HepG2 (cell line): ENCODE results near the gene ABCB9. TPM values are rescaled to one million over a fixed set of nuclear protein-coding genes. Genes with fewer than 3 reads are reported as not detected.

ENCODE experiments used
- BCL3 ChIP-seq: sonication (generic); formaldehyde crosslinking; IDR thresholded peaks from 2 replicates; pipeline ENCODE4 v1.5.1; 2020; ENCODE audit warnings: mild to moderate bottlenecking, missing genetic modification reagents, moderate library complexity
- DNMT3B ChIP-seq: conservative IDR thresholded peaks from 2 replicates; pipeline ENCODE4 v1.6.1; 2016; ENCODE audit warnings: missing biosample characterization, control low read depth
- EED ChIP-seq: sonication (generic); formaldehyde crosslinking; IDR thresholded peaks from 2 replicates; pipeline ENCODE4 v1.5.0; 2020; ENCODE audit warnings: mild to moderate bottlenecking, missing genetic modification reagents
- KDM5A ChIP-seq: fragments of 200-600 bp; sonication (generic); IDR thresholded peaks from 2 replicates; pipeline ENCODE4 v1.7.0; 2018; ENCODE audit warnings: antibody characterized with exemption, mild to moderate bottlenecking, low read length, borderline replicate concordance
- MIER2 ChIP-seq: IDR thresholded peaks from 2 replicates; pipeline ENCODE4 v1.6.1; 2016; ENCODE audit warnings: missing biosample characterization, missing genetic modification reagents
- MTA3 ChIP-seq: sonication (generic); formaldehyde crosslinking; IDR thresholded peaks from 2 replicates; pipeline ENCODE4 v1.4.0; 2020; ENCODE audit warnings: missing genetic modification reagents
- NFKBIZ ChIP-seq: IDR thresholded peaks from 2 replicates; pipeline ENCODE4 v1.6.1; 2018; ENCODE audit warnings: missing genetic modification reagents, missing compliant biosample characterization
- NONO ChIP-seq, 2 experiments: fragments of 450-650 bp in 1 of 2; sonication (generic) in 1 of 2; formaldehyde crosslinking in 1 of 2; IDR thresholded peaks in 1 of 2; conservative IDR thresholded peaks in 1 of 2; 2 replicates each; pipeline versions ENCODE4 v1.6.1 to v1.8.0; 2017 to 2022; ENCODE audit warnings: mild to moderate bottlenecking in 1 of 2, missing genetic modification reagents in 1 of 2, moderate library complexity in 1 of 2
- PHB2 ChIP-seq: fragments of 450-650 bp; IDR thresholded peaks from 2 replicates; pipeline ENCODE4 v1.6.1; 2018; ENCODE audit not compliant: partially characterized antibody
- POLR2AphosphoS2 ChIP-seq: IDR thresholded peaks from 2 replicates; pipeline ENCODE4 v1.6.1; 2011; ENCODE audit warnings: low read depth, low read length, improper control_type of control experiment
- SP2 ChIP-seq: sonication (generic); formaldehyde crosslinking; IDR thresholded peaks from 2 replicates; pipeline ENCODE4 v1.5.1; 2020; ENCODE audit warnings: mild to moderate bottlenecking, missing genetic modification reagents
- TCF7 ChIP-seq: sonication (generic); IDR thresholded peaks from 2 replicates; pipeline ENCODE4 v1.6.1; 2016; ENCODE audit warnings: antibody characterized with exemption, low read depth
- TEAD2 ChIP-seq: sonication (generic); formaldehyde crosslinking; IDR thresholded peaks from 2 replicates; pipeline ENCODE4 v1.9.0; 2021; ENCODE audit warnings: missing genetic modification reagents
- UBTF ChIP-seq: sonication (generic); formaldehyde crosslinking; IDR thresholded peaks from 2 replicates; pipeline ENCODE4 v1.4.0; 2020; ENCODE audit warnings: mild to moderate bottlenecking, missing genetic modification reagents
- ZGPAT ChIP-seq: IDR thresholded peaks from 2 replicates; pipeline ENCODE4 v1.6.1; 2016; ENCODE audit warnings: mild to moderate bottlenecking
- ZNF207 ChIP-seq: fragments of 450-650 bp; IDR thresholded peaks from 2 replicates; pipeline ENCODE4 v1.6.1; 2016; ENCODE audit warnings: antibody characterized with exemption, borderline replicate concordance
- ZNF274 ChIP-seq: sonication (generic); formaldehyde crosslinking; IDR thresholded peaks from 2 replicates; pipeline ENCODE4 v1.5.1; 2020; ENCODE audit warnings: mild to moderate bottlenecking, missing genetic modification reagents
- ZNF530 ChIP-seq: sonication (generic); formaldehyde crosslinking; IDR thresholded peaks from 2 replicates; pipeline ENCODE4 v1.5.0; 2020; ENCODE audit warnings: low read depth, mild to moderate bottlenecking, missing genetic modification reagents
- ZNF629 ChIP-seq: sonication (generic); formaldehyde crosslinking; conservative IDR thresholded peaks from 2 replicates; pipeline ENCODE4 v1.5.0; 2020; ENCODE audit warnings: missing genetic modification reagents
- ZNF644 ChIP-seq: IDR thresholded peaks from 2 replicates; pipeline ENCODE4 v1.6.1; 2016; ENCODE audit warnings: low read depth
- polyA plus RNA-seq, 8 experiments: library from polyadenylated mRNA; depleted of rRNA in 3 of 8; stranded (reverse) in 7 of 8; unstranded in 1 of 8; fragments of >200 nt; fragmentation: Illumina TruSeq in 4 of 8; extraction: Trizol in 4 of 8; gene quantifications; 2 replicates each; pipeline versions ENCODE4 v1.2.1 to v1.2.3, GENCODE V29; 2011 to 2016; ENCODE audit warnings: low read depth in 4 of 8, missing spikeins in 1 of 8, mixed read lengths in 1 of 8; ENCODE audit not compliant: insufficient read depth in 1 of 8
- total RNA-seq, 5 experiments: library from RNA; depleted of rRNA; stranded (reverse); fragments of >200 nt; fragmentation: Illumina TruSeq; extraction: Trizol; gene quantifications; 2 replicates each; pipeline ENCODE4 v1.2.3, GENCODE V29; 2016; ENCODE audit warnings: low read depth in 1 of 5
- TF ChIP-seq, protein P1 (sequence below): sonication (generic); formaldehyde crosslinking; IDR thresholded peaks from 2 replicates; pipeline ENCODE4 v1.4.0; 2020; ENCODE audit warnings: missing genetic modification reagents
- TF ChIP-seq, protein P2 (sequence below): sonication (generic); formaldehyde crosslinking; IDR thresholded peaks from 2 replicates; pipeline ENCODE4 v1.5.0; 2020; ENCODE audit warnings: mild to moderate bottlenecking, low read depth, missing genetic modification reagents, borderline replicate concordance

The ABCB9 gene
- total and polyA plus RNA-seq, 2 of the 13 experiments (the other 11 are each of a cell fraction or from before 2014, with no cell fraction given): 5.1 to 6.0 TPM

DNA sequence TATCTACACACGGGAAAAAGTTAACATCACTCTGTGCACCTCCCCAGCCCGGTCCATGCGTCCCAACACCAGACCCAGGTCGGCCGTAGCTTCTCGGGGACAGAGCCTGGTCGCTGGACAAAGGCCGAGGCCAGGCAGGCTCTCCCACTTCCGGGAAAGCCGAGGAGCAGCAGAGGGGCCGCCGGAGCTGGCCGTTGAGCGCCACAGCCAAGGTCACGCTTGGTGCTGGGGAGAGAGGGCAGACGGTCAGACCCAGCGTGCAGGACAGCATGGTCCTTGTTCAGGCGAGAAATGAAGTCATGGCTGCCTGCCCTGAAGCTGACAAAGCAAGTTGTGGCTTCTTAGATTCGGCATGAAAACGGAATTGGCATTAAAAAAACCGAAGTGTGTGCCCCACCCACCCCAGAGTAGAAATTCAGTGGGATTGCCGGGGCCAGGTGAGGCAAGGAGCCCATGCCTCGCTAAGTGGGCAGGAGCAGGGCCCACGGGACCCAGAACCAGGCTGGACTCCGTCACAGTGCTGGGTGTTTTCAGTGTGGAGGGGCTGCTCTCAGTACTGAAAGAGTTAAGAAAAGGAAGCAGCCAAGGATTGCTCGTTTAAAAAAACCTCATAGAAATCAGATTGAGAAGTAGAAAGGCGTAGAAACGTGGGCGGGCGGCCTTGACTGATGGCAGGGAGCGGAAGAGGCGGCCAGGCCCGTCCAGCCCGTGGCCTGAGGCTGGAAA, 18.5 kb upstream of the ABCB9 start (continued):
- TF ChIP-seq, protein P1, sequence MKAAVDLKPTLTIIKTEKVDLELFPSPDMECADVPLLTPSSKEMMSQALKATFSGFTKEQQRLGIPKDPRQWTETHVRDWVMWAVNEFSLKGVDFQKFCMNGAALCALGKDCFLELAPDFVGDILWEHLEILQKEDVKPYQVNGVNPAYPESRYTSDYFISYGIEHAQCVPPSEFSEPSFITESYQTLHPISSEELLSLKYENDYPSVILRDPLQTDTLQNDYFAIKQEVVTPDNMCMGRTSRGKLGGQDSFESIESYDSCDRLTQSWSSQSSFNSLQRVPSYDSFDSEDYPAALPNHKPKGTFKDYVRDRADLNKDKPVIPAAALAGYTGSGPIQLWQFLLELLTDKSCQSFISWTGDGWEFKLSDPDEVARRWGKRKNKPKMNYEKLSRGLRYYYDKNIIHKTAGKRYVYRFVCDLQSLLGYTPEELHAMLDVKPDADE (CRISPR knock-in tag): no peak
- no peak for TF ChIP-seq TCF7
- TF ChIP-seq ZNF274: 0 out of 2 replicates have a peak, but pooled peaks have one; percentile 55
- TF ChIP-seq TEAD2 (CRISPR knock-in tag): no peak
- TF ChIP-seq PHB2: no peak
- TF ChIP-seq ZNF644 (CRISPR knock-in tag): 0 out of 2 replicates have a peak, but pooled peaks have one; percentile 38
- TF ChIP-seq ZNF207: no peak
- no peak for TF ChIP-seq DNMT3B (CRISPR knock-in tag)
- TF ChIP-seq MTA3 (CRISPR knock-in tag): no peak
- no peak for TF ChIP-seq POLR2AphosphoS2
- no peak for TF ChIP-seq SP2
- peak; percentile 43; the same call in 1 of the 2 replicates for TF ChIP-seq NFKBIZ (CRISPR knock-in tag)
- peak; percentile 94 for TF ChIP-seq UBTF
- TF ChIP-seq BCL3 (CRISPR knock-in tag): peak; percentile 77
- TF ChIP-seq ZGPAT (CRISPR knock-in tag): peak; percentile 91
- TF ChIP-seq ZNF629 (CRISPR knock-in tag): peak; percentile 59
- TF ChIP-seq ZNF530 (CRISPR knock-in tag): no peak
- TF ChIP-seq EED (CRISPR knock-in tag): no peak
- TF ChIP-seq NONO (IDR thresholded peaks at IDR 0.05): no peak
- TF ChIP-seq NONO (CRISPR knock-in tag; conservative IDR thresholded peaks at IDR 0.05): no peak; the same call in 1 of the 2 replicates
- TF ChIP-seq MIER2 (CRISPR knock-in tag): no peak
- no peak; the same call in 1 of the 2 replicates for TF ChIP-seq KDM5A
- TF ChIP-seq, protein P2, sequence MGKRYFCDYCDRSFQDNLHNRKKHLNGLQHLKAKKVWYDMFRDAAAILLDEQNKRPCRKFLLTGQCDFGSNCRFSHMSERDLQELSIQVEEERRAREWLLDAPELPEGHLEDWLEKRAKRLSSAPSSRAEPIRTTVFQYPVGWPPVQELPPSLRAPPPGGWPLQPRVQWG (CRISPR knock-in tag): no peak
